Lung (tissue), 12 donors: Measurements from ENCODE around the gene BABAM2. TPM values are rescaled to one million over a fixed set of nuclear protein-coding genes. Genes with fewer than 3 reads are reported as not detected.

Source experiments
- ATAC-seq: fragments of 200-7000 bp; cut with Tn5 transposase; one replicate; pipeline ENCODE4 v1.9.1; 2020; ENCODE audit warnings: moderate number of reproducible peaks; ENCODE audit not compliant: insufficient read depth, low FRiP score
- DNase-seq, 3 donors: peaks; one replicate each; pipeline ENCODE4 v3.0.0-alpha.2; 2013 to 2017
- H3K27ac ChIP-seq, 2 donors: one replicate each; pipeline ENCODE4 v1.5.1; 2013; ENCODE audit warnings: mild to moderate bottlenecking in 2 of 2, moderate library complexity in 2 of 2, control low read depth in 1 of 2, inconsistent platforms in 1 of 2, low read depth in 1 of 2, low read length in 1 of 2
- H3K27me3 ChIP-seq, 3 donors: one replicate each; pipeline ENCODE4 v1.5.1; 2013; ENCODE audit warnings: low read length in 2 of 3; ENCODE audit not compliant: control insufficient read depth in 3 of 3, insufficient read depth in 3 of 3
- H3K36me3 ChIP-seq, 4 donors: one replicate each; pipeline ENCODE4 v1.5.1; 2013; ENCODE audit warnings: low read length in 4 of 4, mild to moderate bottlenecking in 1 of 4, moderate library complexity in 1 of 4; ENCODE audit not compliant: control insufficient read depth in 4 of 4, insufficient read depth in 4 of 4
- H3K4me1 ChIP-seq, 5 donors: one replicate each; pipeline ENCODE4 v1.5.1; 2013; ENCODE audit warnings: low read length in 5 of 5, mild to moderate bottlenecking in 2 of 5, moderate library complexity in 1 of 5; ENCODE audit not compliant: control insufficient read depth in 5 of 5, insufficient read depth in 5 of 5
- H3K4me3 ChIP-seq: one replicate; pipeline ENCODE4 v1.5.1; 2013; ENCODE audit warnings: mild to moderate bottlenecking, control low read depth, moderate library complexity
- H3K9ac ChIP-seq, 2 donors: one replicate each; pipeline ENCODE4 v1.5.1; 2013; ENCODE audit warnings: low read length in 2 of 2, control low read depth in 1 of 2; ENCODE audit not compliant: insufficient read depth in 1 of 2
- H3K9me3 ChIP-seq, 4 donors: one replicate each; pipeline ENCODE4 v1.5.1; 2013; ENCODE audit warnings: low read length in 3 of 4, mild to moderate bottlenecking in 1 of 4, moderate library complexity in 1 of 4; ENCODE audit not compliant: control insufficient read depth in 4 of 4, insufficient read depth in 3 of 4
- WGBS, 2 donors: extraction: QIAGEN DNeasy Blood & Tissue Kit; methylation state at CpG; one replicate each; pipeline ENCODE4 v1.1.7; 2013; 5-methylcytosine and 5-hydroxymethylcytosine counted together
- polyA plus RNA-seq, 2 donors: library from polyadenylated mRNA; stranded (reverse); fragments of 200-250 nt; gene quantifications; one replicate each; pipeline ENCODE4 v1.2.1, GENCODE V29; 2013
- total RNA-seq, 2 donors: library from RNA; depleted of rRNA in 1 of 2; stranded (reverse); fragments of >200 nt in 1 of 2; gene quantifications; one replicate each; pipeline ENCODE4 v1.2.1, GENCODE V29; 2014 to 2021
- TF ChIP-seq, protein P1 (sequence below): IDR thresholded peaks from 2 replicates; pipeline ENCODE4 v1.5.1; 2012; ENCODE audit warnings: mild to moderate bottlenecking; ENCODE audit errors: control extremely low read depth, extremely low read depth
- donor health status: control.
- donor health status: control.
- donor health status: Bipolar disorder and iron deficiency.
- donor health status: healthy.
- donor health status: DM: yes; HTN: yes; CAD: no.

BABAM2 gene
- total and polyA plus RNA-seq, 4 donors, result 19.0 to 43.3 (median 33.7) TPM

- Histone ChIP-seq H3K4me3 (no peak overlapping the region), H3K27ac (no peak overlapping the region), H3K4me1 (peaks cover 0 to 24% (median 3%) of the 10 kb centered on the region in 5 donors), H3K36me3 (no peaks in the 10 kb centered on the region), H3K9ac (no peak overlapping the region), H3K27me3 (no peaks in the 10 kb centered on the region), H3K9me3 (no peaks in the 10 kb centered on the region)
- ATAC-seq, result no peak
- TF ChIP-seq, protein P1, sequence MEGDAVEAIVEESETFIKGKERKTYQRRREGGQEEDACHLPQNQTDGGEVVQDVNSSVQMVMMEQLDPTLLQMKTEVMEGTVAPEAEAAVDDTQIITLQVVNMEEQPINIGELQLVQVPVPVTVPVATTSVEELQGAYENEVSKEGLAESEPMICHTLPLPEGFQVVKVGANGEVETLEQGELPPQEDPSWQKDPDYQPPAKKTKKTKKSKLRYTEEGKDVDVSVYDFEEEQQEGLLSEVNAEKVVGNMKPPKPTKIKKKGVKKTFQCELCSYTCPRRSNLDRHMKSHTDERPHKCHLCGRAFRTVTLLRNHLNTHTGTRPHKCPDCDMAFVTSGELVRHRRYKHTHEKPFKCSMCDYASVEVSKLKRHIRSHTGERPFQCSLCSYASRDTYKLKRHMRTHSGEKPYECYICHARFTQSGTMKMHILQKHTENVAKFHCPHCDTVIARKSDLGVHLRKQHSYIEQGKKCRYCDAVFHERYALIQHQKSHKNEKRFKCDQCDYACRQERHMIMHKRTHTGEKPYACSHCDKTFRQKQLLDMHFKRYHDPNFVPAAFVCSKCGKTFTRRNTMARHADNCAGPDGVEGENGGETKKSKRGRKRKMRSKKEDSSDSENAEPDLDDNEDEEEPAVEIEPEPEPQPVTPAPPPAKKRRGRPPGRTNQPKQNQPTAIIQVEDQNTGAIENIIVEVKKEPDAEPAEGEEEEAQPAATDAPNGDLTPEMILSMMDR, result no peak
- 90 to 91% methylated on average over 2 of the region's 2 CpGs for WGBS, 2 donors
- no peak for DNase-seq
Measured at GRCh38 chr2:27989149-27989548, 98.6 kb downstream of the BABAM2 start.

DNA sequence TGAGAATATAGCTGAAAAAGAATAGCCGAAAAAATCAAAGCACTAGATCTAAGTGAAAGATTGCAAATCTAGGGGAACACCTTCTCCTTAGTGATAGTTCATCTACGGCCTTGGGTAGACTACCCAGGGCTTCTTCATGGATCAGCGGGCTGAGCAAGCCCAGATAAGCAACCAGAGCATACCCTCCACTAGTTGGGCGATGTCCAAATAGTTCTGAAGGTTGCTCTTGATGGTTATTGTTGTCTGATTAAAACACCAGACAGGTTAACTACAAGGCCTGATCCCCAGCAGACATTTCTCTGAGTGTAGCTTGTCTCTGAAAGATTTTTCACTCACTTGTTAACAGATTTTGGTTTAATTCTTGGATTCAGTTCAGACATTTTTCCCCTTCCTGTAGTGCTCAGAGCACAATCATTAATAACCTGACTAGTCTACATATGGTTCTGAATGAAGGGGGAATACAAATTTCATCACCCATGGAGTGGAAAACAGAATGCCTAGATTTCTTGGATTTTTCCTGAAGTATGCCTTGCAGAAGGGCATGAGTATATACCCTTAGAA, 99.6 kb downstream of the BABAM2 start:
- no peaks in the 10 kb centered on the region for H3K27me3 ChIP-seq
- H3K27ac ChIP-seq, result no peak overlapping the region
- no peak overlapping the region for H3K4me3 ChIP-seq
- DNase-seq (no peak), ATAC-seq (no peak)
- peaks cover 0 to 2% (median 0%) of the 10 kb centered on the region in 4 donors for H3K9me3 ChIP-seq
- TF ChIP-seq, protein P1, result no peak
- H3K9ac ChIP-seq, result no peak overlapping the region
- H3K36me3 ChIP-seq, result peaks cover 0 to 2% (median 0%) of the 10 kb centered on the region in 4 donors
- 96 to 99% methylated on average over 4 of the region's 4 CpGs for WGBS, 2 donors
- peaks cover 0 to 24% (median 3%) of the 10 kb centered on the region in 5 donors for H3K4me1 ChIP-seq

- TF ChIP-seq, protein P1, result no peak
- Histone ChIP-seq H3K4me3 (no peak overlapping the region), H3K36me3 (peaks cover 0 to 3% (median under 1%) of the 10 kb centered on the region in 4 donors), H3K9ac (no peak overlapping the region), H3K4me1 (peaks cover 0 to 24% (median 3%) of the 10 kb centered on the region in 5 donors), H3K27me3 (no peaks in the 10 kb centered on the region), H3K27ac (no peak overlapping the region), H3K9me3 (peaks cover 0 to 2% (median 0%) of the 10 kb centered on the region in 4 donors)
- DNase-seq, result no peak
- no peak for ATAC-seq
- 85 to 97% methylated on average over 1 of the region's 1 CpG for WGBS, 2 donors
Measured at GRCh38 chr2:27991146-27991545, 100.6 kb downstream of the BABAM2 start.
